ENCODE results near the gene PRPF19.

The PRPF19 gene

GRCh38 chr11:60941371-60942119, 35.2 kb upstream of the PRPF19 start:
- Histone ChIP-seq H3K4me3 (ENCODE audit: low read depth in 1 of 2, low read length in 2 of 2) (no peak overlapping the region), H3K36me3 (ENCODE audit: insufficient read depth, low read length) (no peaks in the 10 kb centered on the region), H3K4me1 (ENCODE audit: insufficient read depth, low read length) (no peaks in the 10 kb centered on the region), H3K9me3 (ENCODE audit: insufficient read depth, low read length, severe bottlenecking) (no peaks in the 10 kb centered on the region), H3K27me3 (ENCODE audit: insufficient read depth, low read length, poor library complexity) (peaks cover 4% of the 10 kb centered on the region), H3K79me2 (ENCODE audit: insufficient read depth, low read length) (no peaks in the 10 kb centered on the region), H3K27ac (ENCODE audit: low read length) (no peak overlapping the region), H3K4me2 (ENCODE audit: insufficient read depth, low read length) (no peak overlapping the region), H3K9ac (ENCODE audit: low read depth, low read length) (no peak overlapping the region), H2AFZ (ENCODE audit: low read depth, low read length) (no peak overlapping the region), H4K20me1 (ENCODE audit: insufficient read depth, low read length) (no peaks in the 10 kb centered on the region)
- TF ChIP-seq CTCF (IDR thresholded peaks at IDR 0.05; ENCODE audit: borderline replicate concordance, extremely low read depth, low read length, poor library complexity, severe bottlenecking) (no peak), EZH2 (IDR thresholded peaks at IDR 0.05; ENCODE audit: borderline replicate concordance, low read depth, low read length, severe bottlenecking) (no peak)
- no peak for ATAC-seq (ENCODE audit: insufficient read depth, low read depth)
- DNase-seq: no peak

- Histone ChIP-seq H3K27ac (ENCODE audit: low read length) (no peak overlapping the region), H3K9ac (ENCODE audit: low read depth, low read length) (no peak overlapping the region), H3K36me3 (ENCODE audit: insufficient read depth, low read length) (no peaks in the 10 kb centered on the region), H3K27me3 (ENCODE audit: insufficient read depth, low read length, poor library complexity) (peaks cover 4% of the 10 kb centered on the region), H3K79me2 (ENCODE audit: insufficient read depth, low read length) (no peaks in the 10 kb centered on the region), H4K20me1 (ENCODE audit: insufficient read depth, low read length) (no peaks in the 10 kb centered on the region), H3K4me2 (ENCODE audit: insufficient read depth, low read length) (no peak overlapping the region), H3K9me3 (ENCODE audit: insufficient read depth, low read length, severe bottlenecking) (no peaks in the 10 kb centered on the region), H3K4me1 (ENCODE audit: insufficient read depth, low read length) (no peaks in the 10 kb centered on the region), H3K4me3 (ENCODE audit: low read depth in 1 of 2, low read length in 2 of 2) (no peak overlapping the region), H2AFZ (ENCODE audit: low read depth, low read length) (no peak overlapping the region)
- TF ChIP-seq CTCF (IDR thresholded peaks at IDR 0.05; ENCODE audit: borderline replicate concordance, extremely low read depth, low read length, poor library complexity, severe bottlenecking): no peak
- TF ChIP-seq EZH2 (IDR thresholded peaks at IDR 0.05; ENCODE audit: borderline replicate concordance, low read depth, low read length, severe bottlenecking): no peak
- DNase-seq (no peak), ATAC-seq (ENCODE audit: insufficient read depth, low read depth) (no peak)
Measured at GRCh38 chr11:60939855-60940254, 33.5 kb upstream of the PRPF19 start.

GRCh38 chr11:60939301-60939700, 32.9 kb upstream of the PRPF19 start:
- Histone ChIP-seq H3K27me3 (ENCODE audit: insufficient read depth, low read length, poor library complexity) (peaks cover 4% of the 10 kb centered on the region), H3K9me3 (ENCODE audit: insufficient read depth, low read length, severe bottlenecking) (no peaks in the 10 kb centered on the region), H4K20me1 (ENCODE audit: insufficient read depth, low read length) (no peaks in the 10 kb centered on the region), H3K36me3 (ENCODE audit: insufficient read depth, low read length) (no peaks in the 10 kb centered on the region), H3K4me2 (ENCODE audit: insufficient read depth, low read length) (no peak overlapping the region), H3K27ac (ENCODE audit: low read length) (no peak overlapping the region), H2AFZ (ENCODE audit: low read depth, low read length) (no peak overlapping the region), H3K4me1 (ENCODE audit: insufficient read depth, low read length) (no peaks in the 10 kb centered on the region), H3K9ac (ENCODE audit: low read depth, low read length) (no peak overlapping the region), H3K79me2 (ENCODE audit: insufficient read depth, low read length) (no peaks in the 10 kb centered on the region), H3K4me3 (ENCODE audit: low read depth in 1 of 2, low read length in 2 of 2) (no peak overlapping the region)
- no peak for ATAC-seq (ENCODE audit: insufficient read depth, low read depth)
- no peak for DNase-seq
- no peak for TF ChIP-seq EZH2 (IDR thresholded peaks at IDR 0.05; ENCODE audit: borderline replicate concordance, low read depth, low read length, severe bottlenecking)
- no peak for TF ChIP-seq CTCF (IDR thresholded peaks at IDR 0.05; ENCODE audit: borderline replicate concordance, extremely low read depth, low read length, poor library complexity, severe bottlenecking)

All from DND-41 (cell line).